ENCODE data around the gene GSS.

Gene GSS

DNA sequence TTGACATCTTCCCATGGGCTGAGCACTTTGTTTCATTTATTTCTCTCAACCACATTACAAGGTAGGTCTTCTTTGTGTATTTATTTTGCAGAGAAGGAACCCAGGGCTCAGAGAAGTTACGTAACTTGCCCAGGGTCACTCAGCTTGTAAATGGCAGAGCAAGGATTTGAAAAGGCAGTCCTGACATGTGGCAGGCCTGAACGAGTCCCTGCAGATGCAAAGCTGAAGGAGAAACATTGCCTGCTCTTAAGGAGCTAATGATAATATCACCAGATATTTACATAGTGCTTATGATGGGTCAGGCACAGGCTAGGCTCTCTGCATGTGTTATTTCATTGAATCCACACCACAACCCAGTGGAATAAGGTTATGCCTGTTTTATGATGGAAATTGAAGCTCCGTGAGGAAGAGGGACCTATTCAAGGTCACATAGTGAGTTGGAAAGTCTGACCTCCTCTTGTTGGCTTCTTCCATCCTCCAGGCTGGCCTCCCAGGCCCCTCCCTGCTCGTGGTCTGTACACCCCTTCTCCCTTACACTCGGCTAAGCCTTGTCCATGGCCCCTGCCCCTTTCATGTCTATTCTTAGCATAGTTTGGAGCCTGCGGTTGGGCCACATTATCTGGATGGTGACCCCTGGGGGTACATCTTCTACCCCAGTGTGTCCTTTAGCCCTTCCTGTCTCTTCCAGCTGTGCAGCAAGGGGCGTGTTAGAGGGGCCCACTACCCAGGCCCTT is 12.6 kb upstream of the GSS start:
- no peak overlapping the region for H3K4me3 Mint-ChIP-seq
- H3K36me3 Mint-ChIP-seq (ENCODE audit: low read depth): no peaks in the 10 kb centered on the region

DNA sequence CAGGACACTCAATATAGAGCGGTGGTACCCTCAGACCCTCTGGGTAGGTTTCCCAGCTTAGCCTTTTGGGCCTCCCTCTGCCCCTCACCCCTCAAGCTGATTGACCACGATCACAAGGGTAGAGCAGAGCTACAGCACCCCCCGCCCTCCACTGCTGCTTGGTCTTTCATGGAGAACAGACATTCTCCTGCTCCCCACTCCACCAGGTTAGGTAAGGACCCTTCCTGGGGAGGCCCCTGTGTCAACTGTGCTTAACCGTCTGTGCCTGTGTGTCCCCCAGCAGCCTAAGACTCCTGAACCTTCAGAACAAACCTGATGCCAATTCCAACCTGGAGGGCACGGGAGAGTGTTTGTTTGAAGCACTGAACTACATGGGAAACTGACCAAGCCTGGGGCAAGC is 11.8 kb upstream of the GSS start:
- Mint-ChIP-seq H3K36me3 (ENCODE audit: low read depth) (no peaks in the 10 kb centered on the region), H3K27ac (no peak overlapping the region), H3K27me3 (ENCODE audit: low read depth, poor library complexity) (peaks cover 18% of the 10 kb centered on the region), H3K4me1 (peaks cover 25% of the 10 kb centered on the region), H3K4me3 (no peak overlapping the region), H3K9me3 (no peaks in the 10 kb centered on the region)
- TF ChIP-seq CTCF (IDR thresholded peaks at IDR 0.05): no peak
- no peak for DNase-seq

More for the DNA sequence above, 12.6 kb upstream of the GSS start:
- no peak overlapping the region for H3K27ac Mint-ChIP-seq
- H3K9me3 Mint-ChIP-seq: no peaks in the 10 kb centered on the region
- no peak for DNase-seq
- no peak for TF ChIP-seq CTCF (IDR thresholded peaks at IDR 0.05)
- H3K4me1 Mint-ChIP-seq: peaks cover 30% of the 10 kb centered on the region
- H3K27me3 Mint-ChIP-seq (ENCODE audit: low read depth, poor library complexity): peaks cover 15% of the 10 kb centered on the region

DNA sequence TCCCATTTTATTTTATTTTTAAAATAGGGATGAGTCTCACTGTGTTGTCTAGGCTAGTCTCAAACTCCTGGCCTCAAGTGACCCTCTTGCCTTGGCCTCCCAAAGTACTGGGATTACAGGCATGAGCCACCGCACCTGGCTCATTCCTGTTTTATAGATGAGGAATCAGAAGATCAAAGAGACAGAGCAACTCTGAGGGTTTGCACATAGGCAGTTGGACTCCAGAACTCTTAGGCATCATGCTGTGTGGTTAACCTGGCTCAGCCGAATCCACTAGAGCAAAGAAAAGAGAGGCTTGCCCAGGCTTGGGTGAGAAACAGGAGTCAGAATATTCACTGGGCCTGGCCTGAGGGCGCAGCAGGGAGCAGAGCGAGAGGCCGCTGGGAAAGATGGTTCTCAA is 9.4 kb upstream of the GSS start:
- Mint-ChIP-seq H3K27ac (no peak overlapping the region), H3K4me3 (no peak overlapping the region), H3K27me3 (ENCODE audit: low read depth, poor library complexity) (peaks cover 26% of the 10 kb centered on the region), H3K4me1 (peaks cover 12% of the 10 kb centered on the region), H3K9me3 (no peaks in the 10 kb centered on the region), H3K36me3 (ENCODE audit: low read depth) (no peaks in the 10 kb centered on the region)
- no peak for TF ChIP-seq CTCF (IDR thresholded peaks at IDR 0.05)
- DNase-seq: no peak

DNA sequence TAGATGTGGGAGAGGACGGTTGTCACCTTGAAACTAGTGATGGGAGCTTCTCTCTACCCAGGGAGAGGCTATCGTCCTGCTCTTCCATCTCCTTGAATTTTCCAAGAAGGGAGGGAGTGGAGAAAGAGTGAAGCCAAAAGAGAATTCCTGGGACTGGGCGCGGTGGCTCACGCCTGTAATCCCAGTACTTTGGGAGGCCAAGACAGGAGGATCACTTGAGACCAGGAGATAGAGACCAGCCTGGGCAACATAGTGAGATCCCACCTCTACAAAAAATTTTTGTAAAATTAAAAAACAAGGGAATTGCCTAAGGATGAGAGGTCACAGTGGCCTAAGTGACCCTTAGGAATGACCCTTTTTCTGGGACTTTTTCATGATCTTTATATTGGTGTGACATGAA is 8.9 kb upstream of the GSS start:
- Mint-ChIP-seq H3K4me1 (peaks cover 12% of the 10 kb centered on the region), H3K9me3 (no peaks in the 10 kb centered on the region), H3K27ac (no peak overlapping the region), H3K4me3 (no peak overlapping the region), H3K27me3 (ENCODE audit: low read depth, poor library complexity) (peaks cover 26% of the 10 kb centered on the region), H3K36me3 (ENCODE audit: low read depth) (no peaks in the 10 kb centered on the region)
- no peak for TF ChIP-seq CTCF (IDR thresholded peaks at IDR 0.05)
- DNase-seq: no peak

DNA sequence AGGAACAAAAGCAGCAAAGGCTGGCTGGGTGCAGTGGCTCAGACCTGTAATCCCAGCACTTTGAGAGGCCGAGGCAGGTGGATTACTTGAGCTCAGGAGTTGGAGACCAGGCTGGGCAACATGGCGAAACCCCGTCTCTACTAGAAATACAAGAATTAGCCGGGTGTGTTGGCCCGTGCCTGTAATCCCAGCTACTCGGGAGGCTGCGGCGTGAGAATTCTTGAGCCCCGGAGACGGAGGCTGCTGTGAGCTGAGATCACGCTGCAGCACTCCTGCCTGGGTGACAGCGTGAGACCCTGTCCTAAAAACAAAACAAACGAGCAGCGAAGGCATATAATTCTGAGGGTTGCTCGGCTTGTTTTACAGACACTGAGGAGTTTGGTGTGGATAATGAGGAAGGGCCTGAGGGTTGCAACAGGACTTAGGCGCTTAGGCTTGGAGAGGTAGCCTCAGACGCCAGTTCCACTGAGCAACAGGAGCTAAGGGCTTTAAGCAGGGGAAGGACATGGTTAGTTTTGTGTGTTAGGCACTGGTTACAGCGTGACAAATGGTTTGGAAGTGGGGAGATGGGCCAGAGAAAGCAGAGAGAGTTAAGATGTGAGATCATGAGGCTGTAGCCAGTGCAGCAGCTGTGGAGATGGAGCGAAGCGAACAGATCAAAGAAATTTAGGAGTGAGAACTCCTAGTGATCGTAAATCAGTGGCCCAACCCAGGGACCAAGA is 1.3 kb upstream of the GSS start:
- DNase-seq: no peak
- no peaks in the 10 kb centered on the region for H3K9me3 Mint-ChIP-seq
- peaks cover 5% of the 10 kb centered on the region for H3K36me3 Mint-ChIP-seq (ENCODE audit: low read depth)
- peaks cover 16% of the 10 kb centered on the region for H3K27me3 Mint-ChIP-seq (ENCODE audit: low read depth, poor library complexity)
- peak overlapping the region; percentile 97 for H3K4me3 Mint-ChIP-seq
- peak overlapping the region; percentile 60 for H3K27ac Mint-ChIP-seq
- no peak for TF ChIP-seq CTCF (IDR thresholded peaks at IDR 0.05)
- peaks cover 53% of the 10 kb centered on the region for H3K4me1 Mint-ChIP-seq
